K562 (cell line): ENCODE measurements around the gene RBM20. TPM values are rescaled to one million over a fixed set of nuclear protein-coding genes. Genes with fewer than 3 reads are reported as not detected.
A peak's percentile ranks its signal among the peaks of the same experiment; 100 is the strongest.

Experiments used
- BCLAF1 ChIP-seq, 2 experiments: fragments of 450-650 bp in 1 of 2; IDR thresholded peaks; 2 replicates each; pipeline ENCODE4 v1.6.1; 2011 to 2017; ENCODE audit warnings: low read depth in 2 of 2, antibody characterized with exemption in 1 of 2, borderline replicate concordance in 1 of 2, low read length in 1 of 2, mild to moderate bottlenecking in 1 of 2, mixed read lengths in 1 of 2; ENCODE audit not compliant: control insufficient read depth in 1 of 2
- CCAR2 ChIP-seq: fragments of 200-400 bp; formaldehyde crosslinking; IDR thresholded peaks from 2 replicates; pipeline ENCODE4 v1.6.1; 2017; ENCODE audit warnings: mild to moderate bottlenecking, low read depth, low read length
- FOXJ2 ChIP-seq: fragments of 200-800 bp; sonication (Bioruptor generic); IDR thresholded peaks from 2 replicates; pipeline ENCODE4 v1.6.1; 2016; ENCODE audit warnings: missing genetic modification characterization, missing compliant biosample characterization
- GATAD2A ChIP-seq: fragments of 450-650 bp; IDR thresholded peaks from 2 replicates; pipeline ENCODE4 v1.6.1; 2017
- HMGXB4 ChIP-seq: sonication (generic); formaldehyde crosslinking; IDR thresholded peaks from 2 replicates; pipeline ENCODE4 v1.8.1; 2023; ENCODE audit warnings: mild to moderate bottlenecking, missing genetic modification reagents
- HNRNPUL1 ChIP-seq: fragments of 200-400 bp; formaldehyde crosslinking; IDR thresholded peaks from 2 replicates; pipeline ENCODE4 v1.6.1; 2017; ENCODE audit warnings: low read length
- MAZ ChIP-seq, 2 experiments: fragments of 450-650 bp in 1 of 2; sonication (generic) in 1 of 2; formaldehyde crosslinking; IDR thresholded peaks in 1 of 2; conservative IDR thresholded peaks in 1 of 2; 2 replicates each; pipeline versions ENCODE4 v1.4.0 to v1.5.0; 2020; ENCODE audit warnings: mild to moderate bottlenecking in 1 of 2, missing genetic modification reagents in 1 of 2
- NFXL1 ChIP-seq: fragments of 450-650 bp; formaldehyde crosslinking; IDR thresholded peaks from 2 replicates; pipeline ENCODE4 v1.4.0; 2021; ENCODE audit warnings: mild to moderate bottlenecking
- NR2C2 ChIP-seq, 2 experiments: fragments of 200-800 bp in 1 of 2; sonication (Bioruptor generic) in 1 of 2; sonication (generic) in 1 of 2; formaldehyde crosslinking in 1 of 2; IDR thresholded peaks; 2 replicates each; pipeline versions ENCODE4 v1.6.1 to v1.8.0; 2016 to 2022; ENCODE audit warnings: mild to moderate bottlenecking in 1 of 2, missing compliant biosample characterization in 1 of 2, missing genetic modification characterization in 1 of 2, missing genetic modification reagents in 1 of 2
- SRF ChIP-seq, 2 experiments: fragments of 250-450, 450-650 bp in 1 of 2; sonication (Bioruptor Pico) in 1 of 2; sonication (generic) in 1 of 2; formaldehyde crosslinking; IDR thresholded peaks; 2 replicates each; pipeline versions ENCODE4 v1.5.0 to v1.5.1; 2020 to 2022; ENCODE audit warnings: mild to moderate bottlenecking in 1 of 2, missing genetic modification reagents in 1 of 2
- TBL1XR1 ChIP-seq, 2 experiments: IDR thresholded peaks; 2 replicates each; pipeline ENCODE4 v1.6.1; 2012; ENCODE audit warnings: improper control_type of control experiment in 2 of 2, low read length in 2 of 2, mild to moderate bottlenecking in 1 of 2
- TEAD1 ChIP-seq, 2 experiments: fragments of 450-650 bp in 1 of 2; sonication (generic) in 1 of 2; formaldehyde crosslinking; IDR thresholded peaks; 2 replicates each; pipeline versions ENCODE4 v1.4.0 to v1.8.0; 2020 to 2022; ENCODE audit warnings: mild to moderate bottlenecking in 2 of 2, missing genetic modification reagents in 1 of 2
- ZFP30 ChIP-seq: fragments of 250-450 bp; sonication (Bioruptor Pico); IDR thresholded peaks from 2 replicates; pipeline ENCODE4 v1.8.0; 2022; ENCODE audit warnings: moderate library complexity, mild to moderate bottlenecking, inconsistent platforms, borderline replicate concordance
- ZNF165 ChIP-seq: fragments of 250-450 bp; sonication (Bioruptor Pico); IDR thresholded peaks from 2 replicates; pipeline ENCODE4 v1.4.0; 2020; ENCODE audit warnings: borderline replicate concordance
- ZNF282 ChIP-seq: sonication (generic); formaldehyde crosslinking; IDR thresholded peaks from 2 replicates; pipeline ENCODE4 v1.8.1; 2023; ENCODE audit warnings: missing genetic modification reagents
- ZNF354B ChIP-seq: fragments of 250-450 bp; sonication (Bioruptor Pico); IDR thresholded peaks from 2 replicates; pipeline ENCODE4 v1.4.0; 2020
- ZNF444 ChIP-seq: fragments of 250-450 bp; sonication (Bioruptor Pico); IDR thresholded peaks from 2 replicates; pipeline ENCODE4 v1.4.0; 2020; ENCODE audit warnings: mild to moderate bottlenecking, moderate library complexity
- ZNF668 ChIP-seq: fragments of 250-450 bp; sonication (Bioruptor Pico); IDR thresholded peaks from 2 replicates; pipeline ENCODE4 v1.8.0; 2022; ENCODE audit warnings: mild to moderate bottlenecking, inconsistent platforms
- polyA plus RNA-seq, 8 experiments: library from polyadenylated mRNA; depleted of rRNA in 4 of 8; stranded (reverse) in 5 of 8; unstranded in 3 of 8; fragments of >200 nt; fragmentation: Nextera tagmentation in 2 of 8; fragmentation: Illumina TruSeq in 1 of 8; extraction: Ambion mirVana in 2 of 8; extraction: Trizol in 1 of 8; gene quantifications; 2 replicates each; pipeline versions ENCODE4 v1.2.1 to v1.2.3, GENCODE V29; 2011 to 2014; ENCODE audit warnings: inconsistent platforms in 1 of 8, missing spikeins in 1 of 8
- total RNA-seq, 7 experiments: library from RNA; depleted of rRNA in 6 of 7; stranded (reverse); fragments of >200 nt in 6 of 7; fragmentation: Illumina TruSeq in 2 of 7; extraction: Trizol in 2 of 7; gene quantifications; 2 replicates each; pipeline versions ENCODE4 v1.2.1 to v1.2.3, GENCODE V29; 2011 to 2021; ENCODE audit warnings: low replicate concordance in 1 of 7
- TF ChIP-seq, protein P1 (sequence below): sonication (generic); IDR thresholded peaks from 2 replicates; pipeline ENCODE4 v1.6.1; 2016

Gene RBM20
- total and polyA plus RNA-seq, 9 of the 15 experiments (the other 6 are each of a cell fraction or from before 2014, with no cell fraction given): 0.63 to 5.7 (median 3.2) TPM

DNA sequence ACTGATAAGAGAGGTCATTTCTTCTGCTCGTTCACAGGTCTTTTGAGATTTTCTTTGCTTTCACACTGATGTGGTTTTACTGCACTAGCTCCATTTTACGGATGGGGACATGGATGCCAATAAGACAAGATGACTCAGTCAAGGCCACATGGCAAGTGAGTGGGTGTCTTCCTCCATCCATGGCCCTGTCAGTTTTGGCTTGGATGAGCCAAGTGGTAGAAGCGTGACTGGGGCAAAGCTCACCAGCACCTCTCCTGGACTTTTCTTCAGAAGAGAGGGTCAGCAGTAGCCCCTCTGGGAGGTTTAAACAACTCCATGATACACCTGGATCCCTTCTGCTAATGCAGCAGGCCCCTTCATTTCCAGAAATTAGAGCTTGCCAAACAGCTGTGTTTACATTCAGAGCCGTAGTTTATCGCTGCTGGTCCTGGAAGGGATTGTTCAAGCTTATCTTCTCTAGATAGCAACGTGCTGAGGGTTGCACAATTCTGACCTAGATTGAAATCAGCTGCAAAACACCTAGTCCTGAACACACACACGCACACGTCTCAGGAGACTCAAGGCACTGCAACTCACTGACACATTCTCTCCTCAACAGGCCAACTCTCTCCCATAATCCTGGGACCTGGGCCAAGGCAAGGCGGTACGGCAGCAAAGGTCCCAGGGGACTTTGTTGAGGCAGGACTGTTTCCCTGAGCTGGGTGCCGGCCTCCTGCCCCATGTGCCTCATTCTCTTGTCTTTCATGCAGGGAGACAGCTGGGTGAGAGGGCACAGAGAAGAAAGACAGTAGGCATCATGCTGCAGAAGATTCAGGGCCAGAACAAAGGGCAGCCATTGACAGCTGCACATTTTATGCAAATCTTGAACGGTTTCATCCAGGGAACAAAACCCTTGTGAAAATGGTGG, 213.4 kb downstream of the RBM20 start (continued):
- TF ChIP-seq FOXJ2 (tag) (peak; percentile 58; the same call in 1 of the 2 replicates), ZNF668 (CRISPR knock-in tag) (no peak), TEAD1 (CRISPR knock-in tag; IDR thresholded peaks at IDR 0.05) (peak in 1 of 2 experiments; percentile 59; a peak in 2 of 4 replicates), MAZ (CRISPR knock-in tag; conservative IDR thresholded peaks at IDR 0.05 in 1 of 2, IDR thresholded peaks at IDR 0.05 in 1 of 2) (peak in 1 of 2 experiments; percentile 54; a peak in 2 of 4 replicates), NFXL1 (CRISPR knock-in tag) (no peak), BCLAF1 (IDR thresholded peaks at IDR 0.05; ENCODE audit: borderline replicate concordance in 1 of 2, control insufficient read depth in 1 of 2, low read depth in 2 of 2, low read length in 1 of 2) (no peak), GATAD2A (no peak), TBL1XR1 (IDR thresholded peaks at IDR 0.05; ENCODE audit: low read length in 2 of 2) (peak in 1 of 2 experiments; percentile 66; a peak in 1 of 4 replicates), CCAR2 (no peak), ZNF354B (CRISPR knock-in tag) (no peak), SRF (CRISPR knock-in tag; IDR thresholded peaks at IDR 0.05) (no peak), ZFP30 (CRISPR knock-in tag) (no peak), ZNF282 (CRISPR knock-in tag) (no peak), NR2C2 (CRISPR knock-in tag; IDR thresholded peaks at IDR 0.05) (no peak), NR2C2 (tag; IDR thresholded peaks at IDR 0.05) (no peak), ZNF165 (CRISPR knock-in tag) (no peak), HMGXB4 (no peak), HNRNPUL1 (no peak), ZNF444 (no peak)
- TF ChIP-seq, protein P1, sequence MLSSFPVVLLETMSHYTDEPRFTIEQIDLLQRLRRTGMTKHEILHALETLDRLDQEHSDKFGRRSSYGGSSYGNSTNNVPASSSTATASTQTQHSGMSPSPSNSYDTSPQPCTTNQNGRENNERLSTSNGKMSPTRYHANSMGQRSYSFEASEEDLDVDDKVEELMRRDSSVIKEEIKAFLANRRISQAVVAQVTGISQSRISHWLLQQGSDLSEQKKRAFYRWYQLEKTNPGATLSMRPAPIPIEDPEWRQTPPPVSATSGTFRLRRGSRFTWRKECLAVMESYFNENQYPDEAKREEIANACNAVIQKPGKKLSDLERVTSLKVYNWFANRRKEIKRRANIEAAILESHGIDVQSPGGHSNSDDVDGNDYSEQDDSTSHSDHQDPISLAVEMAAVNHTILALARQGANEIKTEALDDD: no peak
